ENCODE data around the gene RNPS1.

DNA sequence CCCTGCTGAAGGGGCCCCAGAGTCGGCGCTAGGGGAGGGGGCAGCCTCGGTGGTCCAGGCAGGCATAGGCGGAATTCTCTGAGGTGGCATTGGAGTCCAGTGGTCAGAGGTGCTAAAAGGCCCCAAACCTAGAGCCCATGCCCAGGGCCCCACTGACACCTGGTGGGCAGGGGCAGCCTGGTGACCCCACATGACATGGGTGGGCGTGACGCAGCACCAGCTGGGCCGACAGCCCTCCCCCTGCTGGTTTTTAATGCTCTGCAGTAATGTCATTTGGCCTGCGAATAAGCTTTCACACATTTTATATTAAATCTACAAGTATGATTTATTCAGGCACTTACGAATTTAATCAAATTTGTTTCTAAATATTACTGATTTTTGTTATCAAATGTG lies 2.1 kb upstream of the RNPS1 start:
- TF ChIP-seq, protein P1, sequence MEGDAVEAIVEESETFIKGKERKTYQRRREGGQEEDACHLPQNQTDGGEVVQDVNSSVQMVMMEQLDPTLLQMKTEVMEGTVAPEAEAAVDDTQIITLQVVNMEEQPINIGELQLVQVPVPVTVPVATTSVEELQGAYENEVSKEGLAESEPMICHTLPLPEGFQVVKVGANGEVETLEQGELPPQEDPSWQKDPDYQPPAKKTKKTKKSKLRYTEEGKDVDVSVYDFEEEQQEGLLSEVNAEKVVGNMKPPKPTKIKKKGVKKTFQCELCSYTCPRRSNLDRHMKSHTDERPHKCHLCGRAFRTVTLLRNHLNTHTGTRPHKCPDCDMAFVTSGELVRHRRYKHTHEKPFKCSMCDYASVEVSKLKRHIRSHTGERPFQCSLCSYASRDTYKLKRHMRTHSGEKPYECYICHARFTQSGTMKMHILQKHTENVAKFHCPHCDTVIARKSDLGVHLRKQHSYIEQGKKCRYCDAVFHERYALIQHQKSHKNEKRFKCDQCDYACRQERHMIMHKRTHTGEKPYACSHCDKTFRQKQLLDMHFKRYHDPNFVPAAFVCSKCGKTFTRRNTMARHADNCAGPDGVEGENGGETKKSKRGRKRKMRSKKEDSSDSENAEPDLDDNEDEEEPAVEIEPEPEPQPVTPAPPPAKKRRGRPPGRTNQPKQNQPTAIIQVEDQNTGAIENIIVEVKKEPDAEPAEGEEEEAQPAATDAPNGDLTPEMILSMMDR (IDR thresholded peaks at IDR 0.05): no peak
- no peak for TF ChIP-seq POLR2A (IDR thresholded peaks at IDR 0.05)
